Stomach (tissue), 4 donors: ENCODE results near the gene DCST2.

Source experiments
- EP300 ChIP-seq: sonication (generic); formaldehyde crosslinking; IDR thresholded peaks from one replicate; pipeline ENCODE4 v1.6.1; 2017; ENCODE audit warnings: antibody characterized with exemption
- POLR2AphosphoS5 ChIP-seq, 3 donors: sonication (generic); formaldehyde crosslinking; IDR thresholded peaks; one replicate each; pipeline ENCODE4 v1.6.1; 2016; ENCODE audit warnings: antibody characterized with exemption in 3 of 3

- TF ChIP-seq POLR2AphosphoS5 (IDR thresholded peaks at IDR 0.05) (peak in 1 of 3 donors; percentile 64), EP300 (no peak)
Measured at GRCh38 chr1:155061381-155062150, 28.0 kb upstream of the DCST2 start.
